PC-9 (cell line): Measurements from ENCODE around the gene ABLIM1.

Experiments
- CTCF ChIP-seq: fragments of 200-600 bp; sonication (generic); conservative IDR thresholded peaks from 2 replicates; pipeline ENCODE4 v1.6.1; 2017; ENCODE audit warnings: mixed run types, antibody characterized with exemption, mild to moderate bottlenecking, moderate library complexity
- EZH2 ChIP-seq: fragments of 200-600 bp; sonication (generic); IDR thresholded peaks from 2 replicates; pipeline ENCODE4 v1.8.0; 2017; ENCODE audit warnings: antibody characterized with exemption, low read depth

GRCh38 chr10:114395366-114396022, 262.6 kb downstream of the ABLIM1 start:
- TF ChIP-seq CTCF (no peak), EZH2 (no peak)
